Astrocyte of the cerebellum (primary cell): Measurements from ENCODE around the gene SLC26A6.

Experiments used
- DNase-seq: peaks from one replicate; pipeline ENCODE4 v3.0.0-alpha.2; 2011; ENCODE audit warnings: low read depth
- H3K4me3 ChIP-seq: 2 replicates; pipeline ENCODE4 v1.5.1; 2011; ENCODE audit warnings: mild to moderate bottlenecking, low read depth, low read length, moderate library complexity
- CTCF ChIP-seq: IDR thresholded peaks from 2 replicates; pipeline ENCODE4 v1.5.1; 2012; ENCODE audit warnings: low read length, low read depth, moderate library complexity, mild to moderate bottlenecking; ENCODE audit errors: missing control alignments
- in situ Hi-C: cut with HindIII; loops from 2 replicates; pipeline ENCODE4 v1.10.0; 2017; ENCODE audit warnings: low sequenced_read_pairs

Gene SLC26A6

DNA sequence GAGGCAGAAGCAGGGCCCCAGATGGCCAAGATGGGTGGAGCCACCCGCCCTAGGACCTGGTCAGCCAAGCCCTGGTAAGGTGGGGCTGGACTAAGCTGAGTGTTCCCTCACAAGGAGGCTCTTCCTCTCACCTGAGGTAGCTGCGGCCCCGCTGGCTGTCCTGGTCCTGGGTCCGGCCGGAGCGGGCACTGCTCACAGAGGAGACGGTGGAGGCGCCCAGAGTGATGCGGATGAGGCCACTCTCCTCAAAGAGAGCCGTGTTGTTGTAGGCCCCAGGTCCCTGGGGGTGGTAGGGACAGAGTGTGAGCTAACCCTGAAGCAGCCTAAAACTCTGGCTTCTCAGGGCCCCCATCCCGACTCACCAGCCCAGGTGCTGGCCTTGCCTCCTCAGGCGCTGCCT lies 7.3 kb upstream of the SLC26A6 start:
- TF ChIP-seq CTCF = no peak
- H3K4me3 ChIP-seq = no peak overlapping the region
- no peak for DNase-seq
- in situ Hi-C loops = no loop called here

- no peak for TF ChIP-seq CTCF
- no peak overlapping the region for H3K4me3 ChIP-seq
- in situ Hi-C loops = no loop called here
- no peak for DNase-seq
These were observed 6.1 kb upstream of the SLC26A6 start for GRCh38 chr3:48641396-48641795.

- no peak overlapping the region for H3K4me3 ChIP-seq
- no peak for TF ChIP-seq CTCF
- DNase-seq = no peak
- in situ Hi-C loops = loop anchor here (10.0 kb wide), 1 partner anchor 85 kb away; the partner anchor contains the start of gene PFKFB4
These were observed 4.8 kb upstream of the SLC26A6 start for GRCh38 chr3:48639944-48640606.

DNA sequence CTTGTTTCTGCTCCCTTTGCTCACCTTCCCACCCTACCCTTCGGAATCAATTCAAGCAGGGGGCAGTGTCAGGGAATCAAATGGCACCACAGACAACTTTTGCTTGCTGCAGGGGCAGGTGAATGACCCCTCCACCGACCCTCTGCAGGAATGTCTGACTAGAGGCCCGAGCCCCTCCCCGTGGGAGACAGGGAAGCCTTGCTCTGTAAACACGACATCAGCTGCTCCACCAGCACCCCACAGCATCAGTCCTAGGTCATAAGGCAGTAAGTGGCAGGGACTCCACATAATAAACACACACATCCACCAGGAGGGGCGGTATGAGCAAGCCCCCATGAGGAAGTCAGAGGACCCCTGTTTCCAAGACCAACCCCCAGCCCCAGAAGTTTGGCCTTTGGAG lies 2.0 kb upstream of the SLC26A6 start:
- TF ChIP-seq CTCF = no peak
- in situ Hi-C loops = loop anchor here (10.0 kb wide), 1 partner anchor 83 kb away; the partner anchor contains the start of gene PFKFB4
- DNase-seq = no peak
- no peak overlapping the region for H3K4me3 ChIP-seq

DNA sequence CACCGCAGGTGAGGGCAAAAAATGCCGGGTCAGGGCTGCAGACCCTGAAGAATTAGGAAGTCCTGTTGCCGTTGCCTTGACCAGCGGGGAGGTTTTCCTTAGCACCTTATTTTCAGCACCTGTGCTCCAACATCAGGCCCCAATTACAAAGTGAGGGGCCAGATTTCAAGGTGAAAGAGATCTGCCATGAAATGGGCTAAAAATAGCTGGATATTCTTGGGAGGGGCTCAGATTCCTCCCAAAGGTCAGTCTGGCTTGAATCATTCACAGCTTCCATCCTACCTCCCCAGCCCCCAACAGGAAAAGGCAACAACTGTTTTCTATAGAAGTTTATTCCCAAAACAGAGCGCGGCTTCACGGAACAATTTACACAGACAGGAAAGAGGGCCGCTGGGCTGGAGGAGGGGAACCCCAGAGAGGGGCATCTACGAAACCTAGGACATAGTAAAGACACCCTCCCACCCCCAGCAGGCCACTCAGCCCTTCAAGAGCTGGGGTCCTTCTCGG lies 941 bp upstream of the SLC26A6 start:
- DNase-seq = no peak
- in situ Hi-C loops = loop anchor here (10.0 kb wide), 1 partner anchor 81 kb away; the partner anchor contains the start of gene PFKFB4
- peak overlapping the region; percentile 92 for H3K4me3 ChIP-seq
- TF ChIP-seq CTCF = no peak

GRCh38 chr3:48634661-48635221 lies 520 bp downstream of the SLC26A6 start:
- in situ Hi-C loops = loop anchor here (10.0 kb wide), 1 partner anchor 80 kb away; the partner anchor contains the start of gene PFKFB4
- peak overlapping the region; percentile 92 for H3K4me3 ChIP-seq
- DNase-seq = no peak
- no peak for TF ChIP-seq CTCF
